Cardiac fibroblast (primary cell): Measurements from ENCODE around the gene KLHDC4.
A peak's percentile ranks its signal among the peaks of the same experiment; 100 is the strongest.
"Not testable (repeated sequence)": the region's sequence is repeated elsewhere in the genome, so short reads cannot be mapped to it uniquely, and the experiment has no call there.

Experiments used
- DNase-seq, 2 donors: peaks; one replicate each; pipeline versions ENCODE4 v3.0.0 to v3.0.0-alpha.2; 2010; ENCODE audit warnings: low read depth in 2 of 2
- H3K4me3 ChIP-seq, 2 donors: replicated peaks in 1 of 2; 1 replicate in 1 of 2; 2 replicates in 1 of 2; pipeline ENCODE4 v1.5.1; 2011; ENCODE audit warnings: low read depth in 2 of 2, low read length in 2 of 2, mild to moderate bottlenecking in 2 of 2, moderate library complexity in 1 of 2
- TF ChIP-seq, protein P1 (sequence below): IDR thresholded peaks from one replicate; pipeline ENCODE4 v1.5.1; 2011; ENCODE audit warnings: low read depth, mild to moderate bottlenecking, low read length, inconsistent platforms

The KLHDC4 gene

DNA sequence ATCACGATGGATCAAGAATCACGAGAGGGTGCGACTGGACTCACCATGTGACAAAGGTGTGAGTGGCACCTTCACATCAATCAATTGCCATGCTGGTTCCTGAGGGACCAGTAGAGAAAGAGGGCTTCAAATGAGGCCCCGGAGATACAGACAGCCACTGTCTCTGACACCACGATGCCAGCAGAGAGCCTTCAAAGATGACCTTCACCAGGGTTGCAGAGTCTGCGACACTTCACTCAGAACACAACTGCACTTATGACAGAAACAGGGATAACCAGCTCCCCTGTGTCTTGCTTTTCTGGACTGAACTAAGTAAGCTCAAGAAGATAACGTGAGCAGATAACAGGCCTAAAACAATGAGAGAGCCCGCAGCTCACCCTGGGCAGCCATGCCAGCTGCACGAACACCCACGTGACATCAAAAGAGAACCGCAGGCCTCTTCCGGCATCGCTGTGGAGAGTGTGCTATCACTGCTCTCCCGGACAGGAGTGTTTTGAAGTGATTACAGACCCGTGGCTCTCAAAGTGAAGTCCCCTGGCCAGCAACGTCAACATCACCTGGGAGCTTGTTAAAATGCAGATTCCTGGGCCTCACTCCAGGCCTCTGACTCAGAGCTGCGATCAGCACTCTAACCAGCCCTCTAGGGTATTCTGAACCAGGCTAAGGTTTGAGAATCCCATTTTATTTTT is 36.4 kb downstream of the KLHDC4 start:
- TF ChIP-seq, protein P1, sequence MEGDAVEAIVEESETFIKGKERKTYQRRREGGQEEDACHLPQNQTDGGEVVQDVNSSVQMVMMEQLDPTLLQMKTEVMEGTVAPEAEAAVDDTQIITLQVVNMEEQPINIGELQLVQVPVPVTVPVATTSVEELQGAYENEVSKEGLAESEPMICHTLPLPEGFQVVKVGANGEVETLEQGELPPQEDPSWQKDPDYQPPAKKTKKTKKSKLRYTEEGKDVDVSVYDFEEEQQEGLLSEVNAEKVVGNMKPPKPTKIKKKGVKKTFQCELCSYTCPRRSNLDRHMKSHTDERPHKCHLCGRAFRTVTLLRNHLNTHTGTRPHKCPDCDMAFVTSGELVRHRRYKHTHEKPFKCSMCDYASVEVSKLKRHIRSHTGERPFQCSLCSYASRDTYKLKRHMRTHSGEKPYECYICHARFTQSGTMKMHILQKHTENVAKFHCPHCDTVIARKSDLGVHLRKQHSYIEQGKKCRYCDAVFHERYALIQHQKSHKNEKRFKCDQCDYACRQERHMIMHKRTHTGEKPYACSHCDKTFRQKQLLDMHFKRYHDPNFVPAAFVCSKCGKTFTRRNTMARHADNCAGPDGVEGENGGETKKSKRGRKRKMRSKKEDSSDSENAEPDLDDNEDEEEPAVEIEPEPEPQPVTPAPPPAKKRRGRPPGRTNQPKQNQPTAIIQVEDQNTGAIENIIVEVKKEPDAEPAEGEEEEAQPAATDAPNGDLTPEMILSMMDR, result no peak
- no peak for DNase-seq
- no peak overlapping the region for H3K4me3 ChIP-seq

DNA sequence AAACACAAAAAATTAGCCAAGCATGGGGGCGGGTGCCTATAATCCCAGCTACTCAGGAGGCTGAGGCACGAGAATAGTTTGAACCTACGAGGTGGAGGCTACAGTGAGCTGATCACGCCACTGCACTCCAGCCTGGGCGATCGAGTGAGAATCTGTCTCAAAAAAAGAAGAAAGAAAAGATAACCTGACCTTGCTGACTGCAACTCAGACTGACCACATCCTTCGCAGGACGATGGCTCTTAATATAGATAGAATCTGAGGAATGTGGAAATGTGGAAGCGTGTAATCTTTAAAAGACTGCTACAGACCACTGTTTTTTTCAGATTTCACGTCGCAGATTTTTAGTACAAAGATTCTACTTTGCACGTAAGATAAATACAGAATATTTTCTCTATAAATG is 37.8 kb downstream of the KLHDC4 start:
- TF ChIP-seq, protein P1, result no peak
- DNase-seq, result peak in 1 of 2 donors; percentile 20
- H3K4me3 ChIP-seq, result no peak overlapping the region

DNA sequence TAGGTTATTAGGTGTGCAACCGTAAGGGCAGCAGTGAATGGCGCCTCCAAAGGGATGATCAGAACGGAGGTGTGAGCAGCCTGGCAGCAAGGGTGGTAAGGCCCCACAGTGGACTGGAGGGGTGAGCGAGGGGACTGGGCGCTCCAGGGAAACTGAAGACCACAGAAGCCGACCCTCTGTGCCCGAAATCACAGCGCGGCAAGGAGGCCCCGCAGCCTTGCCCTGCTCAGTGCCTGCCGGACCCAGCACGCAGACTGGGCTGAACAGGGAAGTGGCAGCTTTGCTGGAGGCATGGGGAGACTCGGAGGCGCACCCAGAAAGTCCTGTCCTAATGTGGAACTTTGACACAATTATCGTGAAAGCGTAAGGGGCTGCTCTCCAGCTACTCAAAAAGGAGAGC is 38.4 kb downstream of the KLHDC4 start:
- TF ChIP-seq, protein P1, result no peak
- no peak overlapping the region for H3K4me3 ChIP-seq

DNA sequence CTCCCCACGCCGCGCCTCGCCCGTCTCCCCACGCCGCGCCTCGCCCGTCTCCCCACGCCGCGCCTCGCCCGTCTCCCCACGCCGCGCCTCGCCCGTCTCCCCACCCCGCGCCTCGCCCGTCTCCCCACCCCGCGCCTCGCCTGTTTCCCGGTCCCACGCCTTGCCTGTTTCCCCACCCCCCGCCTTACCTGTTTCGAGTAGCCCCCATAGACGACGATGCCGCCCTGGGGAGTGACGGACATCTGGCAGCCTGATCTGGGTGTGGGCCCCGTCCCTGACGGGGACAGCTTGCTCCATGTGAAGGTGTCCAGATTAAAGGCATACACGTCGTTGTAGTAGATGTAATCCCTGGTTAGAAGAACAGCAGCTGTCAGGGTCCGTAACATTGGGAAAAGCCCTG is 39.2 kb downstream of the KLHDC4 start:
- not testable (repeated sequence) for H3K4me3 ChIP-seq, DNase-seq

More for the DNA sequence above, 38.4 kb downstream of the KLHDC4 start:
- DNase-seq, result no peak

DNA sequence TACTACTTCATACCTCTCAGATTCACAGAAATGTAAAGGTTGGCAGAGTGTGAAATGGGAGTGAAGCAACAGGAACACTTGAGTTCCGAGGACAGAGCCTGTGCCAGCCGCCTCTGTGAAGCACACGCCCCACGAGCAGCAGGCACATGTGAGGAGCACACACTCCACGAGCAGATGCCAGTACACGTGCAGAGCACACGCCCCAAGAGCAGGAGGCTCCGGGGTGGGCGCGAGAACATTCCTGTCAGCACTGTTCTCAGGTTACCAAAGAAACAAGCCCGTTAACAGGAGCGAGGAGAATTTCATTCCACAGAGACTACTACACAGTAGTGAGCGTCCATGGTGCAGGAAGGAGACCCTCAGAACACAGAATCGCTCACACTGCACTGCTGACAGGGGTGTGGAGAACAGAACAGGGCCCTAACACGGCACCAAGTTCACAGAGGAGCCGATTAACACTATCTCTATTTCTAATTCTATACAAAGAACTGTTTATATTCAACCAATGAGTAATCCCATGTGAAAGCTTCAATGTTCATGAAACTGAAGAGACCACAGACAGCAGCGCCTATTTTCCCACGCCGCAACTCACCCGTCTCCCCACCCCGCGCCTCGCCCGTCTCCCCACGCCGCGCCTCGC is 40.1 kb downstream of the KLHDC4 start:
- TF ChIP-seq, protein P1, result no peak
- peak in 1 of 2 donors; percentile 43 for DNase-seq
- no peak overlapping the region for H3K4me3 ChIP-seq

DNA sequence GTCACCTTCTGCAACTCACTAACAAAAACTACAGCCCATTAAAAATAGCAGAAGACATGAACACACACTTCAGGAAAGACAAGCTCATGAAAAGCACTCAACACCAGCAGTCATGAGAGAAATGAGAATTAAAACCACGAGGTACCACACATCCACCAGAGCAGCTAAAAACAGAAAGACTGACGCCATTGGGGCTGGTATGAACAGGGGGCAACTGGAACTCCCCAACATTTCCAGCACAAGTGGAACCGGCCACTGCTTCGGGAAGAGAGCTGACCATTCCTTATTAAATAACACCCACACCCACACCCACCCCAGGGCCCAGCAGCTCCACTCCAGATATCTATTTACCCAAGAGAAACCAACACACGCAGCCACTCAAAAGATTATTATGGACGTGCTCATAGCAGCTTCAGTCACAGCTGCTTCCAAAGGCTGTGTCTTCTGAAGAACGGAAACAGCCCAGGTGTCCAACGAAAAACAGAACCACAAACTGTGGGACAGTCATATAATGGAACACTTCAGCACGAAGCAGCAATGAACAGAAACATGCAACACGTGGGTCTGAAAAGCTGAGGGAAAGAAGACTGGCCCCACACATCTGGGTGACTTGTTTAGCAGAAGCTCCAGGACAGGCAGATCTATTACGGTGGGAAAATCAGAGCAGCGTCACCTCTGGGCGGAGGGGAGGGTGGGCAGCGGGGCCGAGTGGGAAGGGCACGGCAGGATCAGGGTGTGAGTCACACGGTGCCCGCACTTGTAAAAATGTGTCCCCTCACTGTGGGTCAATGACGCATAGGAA is 41.1 kb downstream of the KLHDC4 start:
- TF ChIP-seq, protein P1, result no peak
- no peak for DNase-seq
- no peak overlapping the region for H3K4me3 ChIP-seq

DNA sequence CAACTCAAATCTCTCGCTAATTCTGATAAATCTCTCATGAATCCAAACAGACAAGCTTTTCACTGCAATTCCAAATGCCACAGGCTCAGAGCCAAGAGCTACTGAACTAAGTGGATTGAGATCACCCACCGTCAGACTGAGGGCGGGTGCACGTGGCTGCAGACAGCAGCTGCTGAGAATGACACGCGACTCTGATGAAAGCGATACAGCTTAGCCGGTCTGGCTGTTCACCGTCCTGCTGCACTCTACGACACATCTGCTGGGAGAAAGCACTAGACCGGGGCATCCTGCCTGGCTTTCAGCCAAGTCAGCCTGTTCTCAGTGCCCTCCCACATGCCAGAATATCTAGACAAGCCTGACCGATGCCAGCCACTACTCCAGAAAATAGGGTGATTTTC is 42.6 kb downstream of the KLHDC4 start:
- TF ChIP-seq, protein P1, result no peak
- peak; percentile 55 to 79 for DNase-seq
- no peak overlapping the region for H3K4me3 ChIP-seq
